D721Med (cell line): Measurements from ENCODE around the gene KCNIP4.

ENCODE experiments used
- DNase-seq: peaks from one replicate; pipeline ENCODE4 v3.0.0; 2011; ENCODE audit warnings: low spot score; ENCODE audit not compliant: insufficient read length
- FAIRE-seq: peaks from 2 replicates; lab custom pipeline; 2011; peaks lifted over from hg19 to GRCh38; lab: Jason Lieb, UNC
- CTCF ChIP-seq: IDR thresholded peaks from 2 replicates; pipeline ENCODE4 v1.5.1; 2012; ENCODE audit warnings: mild to moderate bottlenecking, control low read depth; ENCODE audit not compliant: insufficient read depth; ENCODE audit errors: missing control alignments

Gene KCNIP4

GRCh38 chr4:21045119-21045518, 903.5 kb downstream of the KCNIP4 start:
- FAIRE-seq (no peak), DNase-seq (no peak)
- TF ChIP-seq CTCF = no peak

GRCh38 chr4:21041708-21042107, 906.9 kb downstream of the KCNIP4 start:
- TF ChIP-seq CTCF = no peak
- DNase-seq = no peak
- FAIRE-seq = no peak

- no peak for TF ChIP-seq CTCF
- DNase-seq (no peak), FAIRE-seq (no peak)
Observed at GRCh38 chr4:21034728-21035127, 913.8 kb downstream of the KCNIP4 start.

GRCh38 chr4:21032089-21032645, 916.4 kb downstream of the KCNIP4 start:
- no peak for FAIRE-seq
- DNase-seq = no peak
- no peak for TF ChIP-seq CTCF

- FAIRE-seq (no peak), DNase-seq (no peak)
- TF ChIP-seq CTCF = no peak
Observed at GRCh38 chr4:21018817-21019216, 929.8 kb downstream of the KCNIP4 start.

- no peak for TF ChIP-seq CTCF
- no peak for FAIRE-seq
- no peak for DNase-seq
Observed at GRCh38 chr4:21013501-21013900, 935.1 kb downstream of the KCNIP4 start.

- no peak for TF ChIP-seq CTCF
- DNase-seq = no peak
- FAIRE-seq = no peak
Observed at GRCh38 chr4:21012851-21013331, 935.7 kb downstream of the KCNIP4 start.
